ENCODE data around the gene KLF18. TPM values are rescaled to one million over a fixed set of nuclear protein-coding genes. Genes with fewer than 3 reads are reported as not detected.
"Not testable (repeated sequence)": the region's sequence is repeated elsewhere in the genome, so short reads cannot be mapped to it uniquely, and the experiment has no call there.

KLF18 gene
- total RNA-seq, result not detected
- long read RNA-seq, result 0 reads

- intact Hi-C loops (cut with DNase I), result no loop called here
- DNase-seq (ENCODE audit: low spot score), result no peak
Observed at GRCh38 chr1:44141531-44141930, at the start of gene KLF18. Gene KLF18 (minus strand): TSS chr1:44141631. CDS start chr1:44141631, 0 bp downstream.

- intact Hi-C loops (cut with DNase I), result no loop called here
- DNase-seq (ENCODE audit: low spot score), result no peak
Observed at GRCh38 chr1:44174630-44175029, 33.2 kb upstream of the KLF18 start.

GRCh38 chr1:44170281-44170823 is 28.9 kb upstream of the KLF18 start:
- DNase-seq (ENCODE audit: low spot score), result no peak
- intact Hi-C loops (cut with DNase I), result no loop called here

- intact Hi-C loops (cut with DNase I), result no loop called here
- no peak for DNase-seq (ENCODE audit: low spot score)
Observed at GRCh38 chr1:44168520-44169098, 27.2 kb upstream of the KLF18 start.

- intact Hi-C loops (cut with DNase I), result no loop called here
- DNase-seq (ENCODE audit: low spot score), result no peak
Observed at GRCh38 chr1:44161546-44161945, 20.1 kb upstream of the KLF18 start.

- intact Hi-C loops (cut with DNase I), result no loop called here
- DNase-seq (ENCODE audit: low spot score), result no peak
Observed at GRCh38 chr1:44158871-44159270, 17.4 kb upstream of the KLF18 start.

GRCh38 chr1:44157903-44158302 is 16.5 kb upstream of the KLF18 start:
- intact Hi-C loops (cut with DNase I), result no loop called here
- DNase-seq (ENCODE audit: low spot score), result no peak

- no peak for DNase-seq (ENCODE audit: low spot score)
- intact Hi-C loops (cut with DNase I), result no loop called here
Observed at GRCh38 chr1:44154049-44154448, 12.6 kb upstream of the KLF18 start.

- no peak for DNase-seq (ENCODE audit: low spot score)
- intact Hi-C loops (cut with DNase I), result no loop called here
Observed at GRCh38 chr1:44152692-44153091, 11.3 kb upstream of the KLF18 start.

GRCh38 chr1:44151808-44152207 is 10.4 kb upstream of the KLF18 start:
- intact Hi-C loops (cut with DNase I), result no loop called here
- no peak for DNase-seq (ENCODE audit: low spot score)

GRCh38 chr1:44151332-44151731 is 9.9 kb upstream of the KLF18 start:
- intact Hi-C loops (cut with DNase I), result no loop called here
- DNase-seq (ENCODE audit: low spot score), result no peak

- intact Hi-C loops (cut with DNase I), result no loop called here
Observed at GRCh38 chr1:44147582-44147981, 6.2 kb upstream of the KLF18 start.

GRCh38 chr1:44146536-44147361 is 5.3 kb upstream of the KLF18 start:
- intact Hi-C loops (cut with DNase I), result no loop called here
- DNase-seq (ENCODE audit: low spot score), result no peak

More at GRCh38 chr1:44147582-44147981, 6.2 kb upstream of the KLF18 start:
- DNase-seq (ENCODE audit: low spot score), result no peak

GRCh38 chr1:44144962-44145756 is 3.7 kb upstream of the KLF18 start:
- no peak for DNase-seq (ENCODE audit: low spot score)
- intact Hi-C loops (cut with DNase I), result no loop called here

GRCh38 chr1:44139565-44139964 is 1.9 kb downstream of the KLF18 start:
- intact Hi-C loops (cut with DNase I); DNase-seq (ENCODE audit: low spot score): not testable (repeated sequence)

GRCh38 chr1:44138239-44138638 is 3.2 kb downstream of the KLF18 start:
- intact Hi-C loops (cut with DNase I), result no loop called here
- no peak for DNase-seq (ENCODE audit: low spot score)

GRCh38 chr1:44135886-44136285 is 5.5 kb downstream of the KLF18 start:
- intact Hi-C loops (cut with DNase I), result no loop called here
- DNase-seq (ENCODE audit: low spot score), result no peak

- no peak for DNase-seq (ENCODE audit: low spot score)
- intact Hi-C loops (cut with DNase I), result no loop called here
Observed at GRCh38 chr1:44134071-44134920, 7.1 kb downstream of the KLF18 start.

GRCh38 chr1:44131411-44131810 is 10.0 kb downstream of the KLF18 start:
- intact Hi-C loops (cut with DNase I), result no loop called here
- DNase-seq (ENCODE audit: low spot score), result no peak
